HepG2 (cell line): ENCODE results near the gene SNX15. TPM values are rescaled to one million over a fixed set of nuclear protein-coding genes. Genes with fewer than 3 reads are reported as not detected.
A peak's percentile ranks its signal among the peaks of the same experiment; 100 is the strongest.

ENCODE experiments used
- ATAC-seq: fragments of 200-7000 bp; cut with Tn5 transposase; 3 replicates; pipeline ENCODE4 v1.9.1; 2020; ENCODE audit warnings: mild to moderate bottlenecking, moderate library complexity
- BruUV-seq: library from RNA; stranded (reverse); fragments of 400-500 nt; replicated peaks from 2 replicates; lab custom pipeline; 2021; lab: Mats Ljungman, UMichigan
- CTCF ChIA-PET: fragments of 300-600 bp; formaldehyde crosslinking; extraction: SDS; loops from one replicate; lab custom pipeline; 2021; ENCODE audit warnings: low total read pairs, inconsistent platforms, low intra/inter-chr PET ratio; lab: Yijun Ruan, JAX
- POLR2A ChIA-PET: fragments of 350-600 bp; sonication (Branson Sonifier 250); formaldehyde crosslinking; loops from one replicate; lab custom pipeline; 2020; ENCODE audit warnings: antibody characterized with exemption, inconsistent platforms; lab: Yijun Ruan, JAX
- DNase-seq: peaks from one replicate; pipeline ENCODE4 v3.0.0-alpha.2; 2015; ENCODE audit warnings: low spot score
- FAIRE-seq: peaks from 3 replicates; lab custom pipeline; 2011; peaks lifted over from hg19 to GRCh38; lab: Jason Lieb, UNC
- H2AFZ ChIP-seq: one replicate; pipeline ENCODE4 v1.6.1; 2011; ENCODE audit warnings: low read length, inconsistent platforms
- H3K27ac ChIP-seq: fragments of 300-600 bp; 3 replicates; pipeline ENCODE4 v1.8.0; 2011; ENCODE audit warnings: mixed run types, mild to moderate bottlenecking, mixed read lengths, low read length, inconsistent platforms; ENCODE audit not compliant: insufficient read depth; ENCODE audit errors: extremely low read length
- H3K27me3 ChIP-seq, 2 experiments: fragments of 200-600 bp in 1 of 2; 2 replicates in 1 of 2; 3 replicates in 1 of 2; pipeline versions ENCODE4 v1.6.0 to v1.8.0; 2011; ENCODE audit warnings: low read length in 2 of 2, mild to moderate bottlenecking in 2 of 2, moderate library complexity in 2 of 2, inconsistent platforms in 1 of 2; ENCODE audit not compliant: insufficient read depth in 2 of 2, control insufficient read depth in 1 of 2
- H3K36me3 ChIP-seq, 2 experiments: fragments of 200-600 bp in 1 of 2; replicated peaks in 1 of 2; 2 replicates in 1 of 2; 3 replicates in 1 of 2; pipeline versions ENCODE4 v1.5.1 to v1.8.0; 2011; ENCODE audit warnings: low read length in 2 of 2, inconsistent platforms in 1 of 2; ENCODE audit not compliant: insufficient read depth in 2 of 2, control insufficient read depth in 1 of 2
- H3K4me1 ChIP-seq: 2 replicates; pipeline ENCODE4 v1.5.1; 2012; ENCODE audit warnings: low read length, inconsistent platforms; ENCODE audit not compliant: insufficient read depth
- H3K4me2 ChIP-seq: 2 replicates; pipeline ENCODE4 v1.6.0; 2011; ENCODE audit warnings: low read depth, low read length, inconsistent platforms
- H3K4me3 ChIP-seq, 3 experiments: fragments of 200-600 bp in 1 of 3; sonication (generic), shearing (Covaris generic) in 1 of 3; replicated peaks in 1 of 3; 2 replicates each; pipeline ENCODE4 v1.5.1; 2011 to 2016; ENCODE audit warnings: low read length in 3 of 3, inconsistent platforms in 2 of 3, low read depth in 2 of 3, mild to moderate bottlenecking in 2 of 3, control low read depth in 1 of 3, mixed read lengths in 1 of 3; ENCODE audit not compliant: insufficient read depth in 1 of 3
- H3K79me2 ChIP-seq: one replicate; pipeline ENCODE4 v1.6.1; 2011; ENCODE audit warnings: low read length, inconsistent platforms; ENCODE audit not compliant: insufficient read depth
- H3K9ac ChIP-seq: 2 replicates; pipeline ENCODE4 v1.6.0; 2011; ENCODE audit warnings: mild to moderate bottlenecking, low read depth, low read length, inconsistent platforms; ENCODE audit not compliant: insufficient read depth
- H3K9me3 ChIP-seq: 2 replicates; pipeline ENCODE4 v1.5.1; 2012; ENCODE audit warnings: mild to moderate bottlenecking, low read length
- H4K20me1 ChIP-seq: 2 replicates; pipeline ENCODE4 v1.6.0; 2011; ENCODE audit warnings: inconsistent platforms, mild to moderate bottlenecking, low read length, moderate library complexity; ENCODE audit not compliant: insufficient read depth
- AGO2 ChIP-seq: fragments of 200-400 bp; formaldehyde crosslinking; optimal IDR thresholded peaks from 2 replicates; pipeline ENCODE3; 2017; ENCODE audit warnings: mild to moderate bottlenecking, low read depth, low read length, moderate library complexity
- E2F2 ChIP-seq: sonication (generic); formaldehyde crosslinking; IDR thresholded peaks from 2 replicates; pipeline ENCODE4 v1.4.0; 2020; ENCODE audit warnings: missing genetic modification reagents, borderline replicate concordance
- FOXO1 ChIP-seq: sonication (generic); formaldehyde crosslinking; IDR thresholded peaks from 2 replicates; pipeline ENCODE4 v1.4.0; 2020; ENCODE audit warnings: missing genetic modification reagents
- HNF1B ChIP-seq: sonication (generic); formaldehyde crosslinking; IDR thresholded peaks from 2 replicates; pipeline ENCODE4 v1.5.1; 2020; ENCODE audit warnings: mild to moderate bottlenecking, moderate library complexity, missing genetic modification reagents
- KLF9 ChIP-seq: IDR thresholded peaks from 2 replicates; pipeline ENCODE4 v1.6.1; 2016; ENCODE audit warnings: low read depth
- PRPF4 ChIP-seq: fragments of 200-400 bp; formaldehyde crosslinking; IDR thresholded peaks from 2 replicates; pipeline ENCODE4 v1.6.1; 2016; ENCODE audit warnings: low read length, low read depth; ENCODE audit not compliant: poor library complexity, severe bottlenecking
- RXRB ChIP-seq: IDR thresholded peaks from 2 replicates; pipeline ENCODE4 v1.6.1; 2016; ENCODE audit warnings: borderline replicate concordance, missing genetic modification reagents, missing compliant biosample characterization
- SAFB2 ChIP-seq: sonication (generic); formaldehyde crosslinking; IDR thresholded peaks from 2 replicates; pipeline ENCODE4 v1.5.1; 2020; ENCODE audit warnings: missing genetic modification reagents, low read depth, mild to moderate bottlenecking, borderline replicate concordance
- SKI ChIP-seq: fragments of 450-650 bp; IDR thresholded peaks from one replicate; pipeline ENCODE4 v1.6.1; 2018; ENCODE audit warnings: mild to moderate bottlenecking; ENCODE audit not compliant: partially characterized antibody
- SRSF1 ChIP-seq: fragments of 200-400 bp; formaldehyde crosslinking; optimal IDR thresholded peaks from 2 replicates; pipeline ENCODE3; 2017; ENCODE audit warnings: mild to moderate bottlenecking, low read depth, low read length, moderate library complexity
- ZBTB42 ChIP-seq: sonication (generic); formaldehyde crosslinking; IDR thresholded peaks from 2 replicates; pipeline ENCODE4 v1.5.0; 2020; ENCODE audit warnings: mild to moderate bottlenecking, missing genetic modification reagents
- ZBTB8A ChIP-seq: sonication (generic); formaldehyde crosslinking; IDR thresholded peaks from 2 replicates; pipeline ENCODE4 v1.4.0; 2020; ENCODE audit warnings: mild to moderate bottlenecking, low read depth, missing genetic modification reagents, borderline replicate concordance
- ZNF256 ChIP-seq: sonication (generic); formaldehyde crosslinking; conservative IDR thresholded peaks from 2 replicates; pipeline ENCODE4 v1.4.0; 2020; ENCODE audit warnings: missing genetic modification reagents
- ZNF263 ChIP-seq: sonication (generic); formaldehyde crosslinking; IDR thresholded peaks from 2 replicates; pipeline ENCODE4 v1.4.0; 2020; ENCODE audit warnings: missing genetic modification reagents
- ZNF710 ChIP-seq: sonication (generic); formaldehyde crosslinking; IDR thresholded peaks from 2 replicates; pipeline ENCODE4 v1.5.0; 2020; ENCODE audit warnings: mild to moderate bottlenecking, missing genetic modification reagents, borderline replicate concordance
- ZNF776 ChIP-seq: sonication (generic); formaldehyde crosslinking; IDR thresholded peaks from 2 replicates; pipeline ENCODE4 v1.4.0; 2020; ENCODE audit warnings: mild to moderate bottlenecking, missing genetic modification reagents
- ZSCAN12 ChIP-seq: sonication (generic); formaldehyde crosslinking; IDR thresholded peaks from 2 replicates; pipeline ENCODE4 v1.9.0; 2021; ENCODE audit warnings: mild to moderate bottlenecking, missing genetic modification reagents
- WGBS: methylation state at CpG from one replicate; pipeline ENCODE4 v1.1.6; 2017; ENCODE audit warnings: low lambda C conversion rate; 5-methylcytosine and 5-hydroxymethylcytosine counted together
- in situ Hi-C: cut with HindIII; loops from 2 replicates; pipeline ENCODE4 v1.10.0; 2017; ENCODE audit warnings: low pct_unique_long_range_greater_than_20kb; ENCODE audit not compliant: extremely low pct_ligation_motif_present
- intact Hi-C: fragments of 100-400 bp; cut with micrococcal nuclease; formaldehyde crosslinking; loops from one replicate; pipeline ENCODE4 v1.10.0; 2022; ENCODE audit not compliant: unreplicated experiment
- polyA plus RNA-seq, 8 experiments: library from polyadenylated mRNA; depleted of rRNA in 3 of 8; stranded (reverse) in 7 of 8; unstranded in 1 of 8; fragments of >200 nt; fragmentation: Illumina TruSeq in 4 of 8; extraction: Trizol in 4 of 8; gene quantifications; 2 replicates each; pipeline versions ENCODE4 v1.2.1 to v1.2.3, GENCODE V29; 2011 to 2016; ENCODE audit warnings: low read depth in 4 of 8, missing spikeins in 1 of 8, mixed read lengths in 1 of 8; ENCODE audit not compliant: insufficient read depth in 1 of 8
- total RNA-seq, 5 experiments: library from RNA; depleted of rRNA; stranded (reverse); fragments of >200 nt; fragmentation: Illumina TruSeq; extraction: Trizol; gene quantifications; 2 replicates each; pipeline ENCODE4 v1.2.3, GENCODE V29; 2016; ENCODE audit warnings: low read depth in 1 of 5

Gene SNX15
- total and polyA plus RNA-seq, 2 of the 13 experiments (the other 11 are each of a cell fraction or from before 2014, with no cell fraction given) = 19.1 to 22.6 TPM

GRCh38 chr11:65040520-65040846, 13.2 kb downstream of the SNX15 start (continued):
- TF ChIP-seq HNF1B (CRISPR knock-in tag) (0 out of 2 replicates have a peak, but pooled peaks have one; percentile 49), ZBTB8A (CRISPR knock-in tag) (no peak)

- H3K4me1 ChIP-seq = peaks cover 24% of the 10 kb centered on the region
- POLR2A ChIA-PET = interaction anchor here (0.6 to 3.8 kb wide), 22 partner anchors 9 to 225 kb away, joined by 3 to 39 read pairs (median 5); partner anchors contain the start of genes ARL2, FAU, MRPL49 and NAALADL1
- no peaks in the 10 kb centered on the region for H3K9me3 ChIP-seq
- DNase-seq (peak; percentile 95), FAIRE-seq (peak; percentile 87), ATAC-seq (peak; percentile 94)
- CTCF ChIA-PET = no interaction called here
- BruUV-seq = no TSS peak
- intact Hi-C loops (loop anchor here (1.0 kb wide), 1 partner anchor 14 kb away; the partner anchor contains the start of gene SNX15), in situ Hi-C loops (no loop called here)
- H2AFZ ChIP-seq = peak within 1 kb of the TSS; percentile 66
- no peaks in the 10 kb centered on the region for H3K27me3 ChIP-seq
- H3K79me2 ChIP-seq = peaks cover 10% of the 10 kb centered on the region
- no peaks in the 10 kb centered on the region for H4K20me1 ChIP-seq
- H3K9ac ChIP-seq = peak within 1 kb of the TSS; percentile 78
- 3% methylated on average over 12 of the region's 91 CpGs for WGBS
- H3K4me2 ChIP-seq = peak within 1 kb of the TSS; percentile 83
- H3K27ac ChIP-seq = peak within 1 kb of the TSS; percentile 87
- peaks cover 15 to 38% of the 10 kb centered on the region in 2 experiments; a peak in 4 of 5 replicates for H3K36me3 ChIP-seq
- H3K4me3 ChIP-seq = peak within 1 kb of the TSS; percentile 76 to 89 (median 81)
- TF ChIP-seq AGO2 (peak; percentile 63), KLF9 (no peak), ZNF256 (CRISPR knock-in tag) (no peak), E2F2 (CRISPR knock-in tag) (peak; percentile 100; the same call in 1 of the 2 replicates), SKI (peak; percentile 19), SAFB2 (peak; percentile 61; the same call in 1 of the 2 replicates), ZSCAN12 (no peak), PRPF4 (no peak), ZNF776 (0 out of 2 replicates have a peak, but pooled peaks have one; percentile 24), FOXO1 (CRISPR knock-in tag) (peak; percentile 58; the same call in 1 of the 2 replicates), ZNF263 (peak; percentile 92), ZNF710 (CRISPR knock-in tag) (peak; percentile 44; the same call in 1 of the 2 replicates), RXRB (CRISPR knock-in tag) (peak; percentile 46; the same call in 1 of the 2 replicates), ZBTB42 (CRISPR knock-in tag) (no peak), SRSF1 (no peak)
Observed at GRCh38 chr11:65040847-65041622, 13.8 kb downstream of the SNX15 start, which contains the start of gene SAC3D1. TSS of gene SAC3D1 (plus strand) at chr11:65041210. CDS start at chr11:65041293, 83 bp downstream.
